Endodermal cell (in vitro differentiated cells): ENCODE results near the gene POR. TPM values are rescaled to one million over a fixed set of nuclear protein-coding genes. Genes with fewer than 3 reads are reported as not detected.

Experiments
- DNase-seq: peaks from one replicate; pipeline ENCODE4 v3.0.0-alpha.2; 2017
- H3K27ac ChIP-seq: 2 replicates; pipeline ENCODE4 v1.5.1; 2013; ENCODE audit warnings: mild to moderate bottlenecking, low read depth, low read length, moderate library complexity
- H3K27me3 ChIP-seq: 2 replicates; pipeline ENCODE4 v1.6.1; 2013; ENCODE audit warnings: mild to moderate bottlenecking, low read length, moderate library complexity; ENCODE audit not compliant: insufficient read depth, control insufficient read depth, poor library complexity, severe bottlenecking
- H3K36me3 ChIP-seq: 2 replicates; pipeline ENCODE4 v1.7.0; 2013; ENCODE audit warnings: mild to moderate bottlenecking, low read length, moderate library complexity; ENCODE audit not compliant: control insufficient read depth, insufficient read depth
- H3K4me1 ChIP-seq: one replicate; pipeline ENCODE4 v1.7.0; 2013; ENCODE audit warnings: low read length; ENCODE audit not compliant: control insufficient read depth, insufficient read depth
- H3K4me3 ChIP-seq: 2 replicates; pipeline ENCODE4 v1.5.1; 2013; ENCODE audit warnings: mild to moderate bottlenecking, low read length, moderate library complexity
- H3K9ac ChIP-seq: 2 replicates; pipeline ENCODE4 v1.6.1; 2013; ENCODE audit warnings: mild to moderate bottlenecking, low read length, moderate library complexity; ENCODE audit not compliant: poor library complexity, severe bottlenecking; ENCODE audit errors: extremely low read depth
- H3K9me3 ChIP-seq: 2 replicates; pipeline ENCODE4 v1.6.1; 2013; ENCODE audit warnings: mild to moderate bottlenecking, low read length, moderate library complexity; ENCODE audit not compliant: control insufficient read depth
- H3K27ac Mint-ChIP-seq: 2 replicates; pipeline ENCODE4 v1.8.0; 2020; ENCODE audit warnings: mixed read lengths
- H3K27me3 Mint-ChIP-seq: 2 replicates; pipeline ENCODE4 v1.8.0; 2021; ENCODE audit warnings: mild to moderate bottlenecking, mixed read lengths; ENCODE audit not compliant: insufficient read depth
- H3K36me3 Mint-ChIP-seq: 2 replicates; pipeline ENCODE4 v1.8.0; 2020; ENCODE audit warnings: low read depth, mixed read lengths
- H3K4me1 Mint-ChIP-seq: 2 replicates; pipeline ENCODE4 v1.8.0; 2020; ENCODE audit warnings: mixed read lengths
- H3K4me3 Mint-ChIP-seq: 2 replicates; pipeline ENCODE4 v1.8.0; 2020; ENCODE audit warnings: mild to moderate bottlenecking, moderate library complexity, mixed read lengths
- H3K9me3 Mint-ChIP-seq: 2 replicates; pipeline ENCODE4 v1.8.0; 2020; ENCODE audit warnings: mild to moderate bottlenecking, mixed read lengths
- WGBS, 2 experiments: methylation state at CpG; one replicate each; pipeline versions ENCODE4 v1.1.5 to v1.1.7; 2013; ENCODE audit warnings: missing lambda C conversion rate in 2 of 2, mixed read lengths in 1 of 2; ENCODE audit not compliant: insufficient coverage in 1 of 2, insufficient read length in 1 of 2; 5-methylcytosine and 5-hydroxymethylcytosine counted together
- total RNA-seq, 2 donors: library from RNA; stranded (reverse); fragmentation: NEBNext Ultra II Directional in 1 of 2; extraction: Animal tissue kit (Norgen Biotek cat#: 25700) in 1 of 2; gene quantifications; 2 replicates in 1 of 2; 3 replicates in 1 of 2; pipeline ENCODE4 v1.2.1, GENCODE V29; 2021
- TF ChIP-seq, protein P1 (sequence below): fragments of 200-600 bp; sonication (generic); conservative IDR thresholded peaks from 2 replicates; pipeline ENCODE4 v1.5.0; 2021; ENCODE audit warnings: antibody characterized with exemption, mild to moderate bottlenecking

POR gene
- total RNA-seq, 2 donors from 2014 or later: 85.2 to 92.9 TPM

GRCh38 chr7:75953931-75954330 lies 39.0 kb downstream of the POR start:
- 95 to 96% methylated on average over 10 to 11 of the region's 11 CpGs for WGBS, 2 experiments
- peaks cover 13% of the 10 kb centered on the region for H3K9me3 Mint-ChIP-seq
- TF ChIP-seq, protein P1, sequence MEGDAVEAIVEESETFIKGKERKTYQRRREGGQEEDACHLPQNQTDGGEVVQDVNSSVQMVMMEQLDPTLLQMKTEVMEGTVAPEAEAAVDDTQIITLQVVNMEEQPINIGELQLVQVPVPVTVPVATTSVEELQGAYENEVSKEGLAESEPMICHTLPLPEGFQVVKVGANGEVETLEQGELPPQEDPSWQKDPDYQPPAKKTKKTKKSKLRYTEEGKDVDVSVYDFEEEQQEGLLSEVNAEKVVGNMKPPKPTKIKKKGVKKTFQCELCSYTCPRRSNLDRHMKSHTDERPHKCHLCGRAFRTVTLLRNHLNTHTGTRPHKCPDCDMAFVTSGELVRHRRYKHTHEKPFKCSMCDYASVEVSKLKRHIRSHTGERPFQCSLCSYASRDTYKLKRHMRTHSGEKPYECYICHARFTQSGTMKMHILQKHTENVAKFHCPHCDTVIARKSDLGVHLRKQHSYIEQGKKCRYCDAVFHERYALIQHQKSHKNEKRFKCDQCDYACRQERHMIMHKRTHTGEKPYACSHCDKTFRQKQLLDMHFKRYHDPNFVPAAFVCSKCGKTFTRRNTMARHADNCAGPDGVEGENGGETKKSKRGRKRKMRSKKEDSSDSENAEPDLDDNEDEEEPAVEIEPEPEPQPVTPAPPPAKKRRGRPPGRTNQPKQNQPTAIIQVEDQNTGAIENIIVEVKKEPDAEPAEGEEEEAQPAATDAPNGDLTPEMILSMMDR: no peak
- Histone ChIP-seq H3K27me3 (no peaks in the 10 kb centered on the region), H3K27ac (no peak overlapping the region), H3K4me1 (no peaks in the 10 kb centered on the region), H3K9ac (no peak overlapping the region), H3K4me3 (no peak overlapping the region), H3K9me3 (no peaks in the 10 kb centered on the region), H3K36me3 (peaks cover 43% of the 10 kb centered on the region)
- DNase-seq: no peak
- H3K4me3 Mint-ChIP-seq: no peak overlapping the region
- no peak overlapping the region for H3K27ac Mint-ChIP-seq
- no peaks in the 10 kb centered on the region for H3K27me3 Mint-ChIP-seq
- peaks cover 12% of the 10 kb centered on the region for H3K4me1 Mint-ChIP-seq
- H3K36me3 Mint-ChIP-seq: peaks cover 51% of the 10 kb centered on the region

DNA sequence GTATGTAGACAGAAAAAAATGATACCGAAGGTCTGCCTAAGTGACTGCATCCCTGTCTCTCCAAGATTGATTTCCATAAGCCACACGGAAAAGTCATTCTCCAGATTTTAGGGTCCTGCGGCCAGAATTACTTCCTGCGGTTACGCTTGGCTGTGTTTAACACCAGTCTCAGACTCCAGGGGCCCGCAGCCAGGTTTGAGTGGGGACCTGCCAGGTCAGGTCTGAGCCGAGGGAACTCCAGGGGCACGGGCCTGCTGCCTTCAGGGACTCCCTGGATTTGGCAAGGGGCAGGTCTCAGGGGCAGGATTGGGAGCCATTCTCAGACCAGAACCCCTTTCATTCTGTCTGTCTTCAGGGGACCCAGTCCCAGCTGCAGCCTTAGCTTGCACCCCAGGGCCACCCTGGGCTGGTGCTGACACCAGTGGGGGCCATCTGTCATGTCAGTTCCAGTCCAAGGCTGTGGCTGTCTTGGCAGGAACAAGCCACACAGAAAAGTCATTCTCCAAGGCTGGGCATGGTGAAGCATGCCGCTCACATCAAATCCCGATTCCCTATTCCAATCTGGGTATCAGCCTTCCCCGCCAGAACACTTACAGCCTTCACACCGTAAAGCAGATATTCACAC lies 40.5 kb downstream of the POR start:
- no peak overlapping the region for H3K9ac ChIP-seq
- DNase-seq: no peak
- H3K27ac ChIP-seq: no peak overlapping the region
- Mint-ChIP-seq H3K27ac (no peak overlapping the region), H3K36me3 (peaks cover 53% of the 10 kb centered on the region), H3K27me3 (no peaks in the 10 kb centered on the region), H3K4me1 (peaks cover 12% of the 10 kb centered on the region), H3K4me3 (no peak overlapping the region), H3K9me3 (peaks cover 13% of the 10 kb centered on the region)
- peaks cover 53% of the 10 kb centered on the region for H3K36me3 ChIP-seq
- no peaks in the 10 kb centered on the region for H3K27me3 ChIP-seq
- no peaks in the 10 kb centered on the region for H3K4me1 ChIP-seq
- no peaks in the 10 kb centered on the region for H3K9me3 ChIP-seq
- TF ChIP-seq, protein P1: no peak
- WGBS, 2 experiments: 87 to 95% methylated on average over 10 to 12 of the region's 12 CpGs
- H3K4me3 ChIP-seq: no peak overlapping the region

DNA sequence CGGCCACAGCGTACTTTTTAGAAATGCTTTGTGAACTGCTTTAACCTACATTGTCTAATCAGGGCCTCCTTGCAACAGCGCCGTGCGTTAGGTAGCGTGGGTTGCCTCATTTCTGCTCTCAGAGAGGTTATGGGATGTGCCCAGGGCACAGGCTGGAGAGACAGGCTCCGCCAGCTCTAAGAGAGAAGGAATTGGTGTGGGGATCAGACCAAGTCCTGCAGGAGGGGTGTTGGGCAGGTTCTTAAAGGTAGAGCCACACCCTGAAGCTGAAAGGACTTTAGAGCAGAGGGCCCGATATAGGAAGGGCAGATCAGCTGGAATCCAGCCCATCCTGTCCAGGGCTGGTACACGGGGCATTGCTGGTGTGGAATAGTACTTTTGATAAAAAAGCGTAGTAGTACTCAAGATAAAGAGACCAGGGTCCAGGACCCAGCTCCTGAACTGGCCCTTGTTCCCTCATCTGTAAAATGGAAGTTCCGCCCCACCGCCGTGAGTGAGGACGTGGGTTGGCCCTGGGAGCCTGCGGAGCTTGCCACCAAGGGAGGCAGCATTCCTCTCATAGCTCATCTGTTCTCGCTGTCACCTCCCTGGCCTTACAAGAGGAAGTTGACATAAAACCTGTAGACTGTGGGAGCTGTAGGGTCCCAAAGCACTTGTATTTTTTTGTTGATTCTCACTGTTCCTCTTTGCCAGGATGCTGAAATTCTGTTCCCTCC lies 42.2 kb downstream of the POR start:
- no peak overlapping the region for H3K4me3 ChIP-seq
- Mint-ChIP-seq H3K9me3 (peaks cover 9% of the 10 kb centered on the region), H3K27ac (peak overlapping the region; percentile 79), H3K4me1 (peaks cover 12% of the 10 kb centered on the region), H3K27me3 (no peaks in the 10 kb centered on the region), H3K4me3 (no peak overlapping the region), H3K36me3 (peaks cover 59% of the 10 kb centered on the region)
- no peak overlapping the region for H3K9ac ChIP-seq
- H3K27ac ChIP-seq: no peak overlapping the region
- peaks cover 63% of the 10 kb centered on the region for H3K36me3 ChIP-seq
- DNase-seq: peak; percentile 92
- TF ChIP-seq, protein P1: no peak
- no peaks in the 10 kb centered on the region for H3K27me3 ChIP-seq
- H3K9me3 ChIP-seq: no peaks in the 10 kb centered on the region
- 83 to 89% methylated on average over 13 to 16 of the region's 16 CpGs for WGBS, 2 experiments
- H3K4me1 ChIP-seq: no peaks in the 10 kb centered on the region
